ENCODE results near the gene TDRKH. TPM values are rescaled to one million over a fixed set of nuclear protein-coding genes. Genes with fewer than 3 reads are reported as not detected.

TDRKH gene
- total RNA-seq, 1 donor from 2014 or later: 4.7 TPM

- Histone ChIP-seq H3K27me3 (ENCODE audit: control insufficient read depth in 3 of 3, insufficient read depth in 3 of 3, low read length in 3 of 3) (peaks cover 0 to 5% (median 0%) of the 10 kb centered on the region in 3 donors), H3K27ac (ENCODE audit: low read depth, low read length) (no peak overlapping the region), H3K4me1 (ENCODE audit: control insufficient read depth in 3 of 3, insufficient read depth in 3 of 3, low read length in 3 of 3) (peaks cover 11 to 25% (median 15%) of the 10 kb centered on the region in 3 donors), H3K9ac (ENCODE audit: low read depth in 1 of 3, low read length in 3 of 3) (no peak overlapping the region), H3K4me3 (ENCODE audit: low read length in 3 of 3) (no peak overlapping the region), H3K36me3 (ENCODE audit: control insufficient read depth in 3 of 3, insufficient read depth in 3 of 3, low read length in 3 of 3) (peaks cover 46 to 59% (median 52%) of the 10 kb centered on the region in 3 donors), H3K9me3 (ENCODE audit: control insufficient read depth in 3 of 3, low read length in 3 of 3) (no peaks in the 10 kb centered on the region)
Observed at GRCh38 chr1:151815716-151816327, 25.5 kb upstream of the TDRKH start.

DNA sequence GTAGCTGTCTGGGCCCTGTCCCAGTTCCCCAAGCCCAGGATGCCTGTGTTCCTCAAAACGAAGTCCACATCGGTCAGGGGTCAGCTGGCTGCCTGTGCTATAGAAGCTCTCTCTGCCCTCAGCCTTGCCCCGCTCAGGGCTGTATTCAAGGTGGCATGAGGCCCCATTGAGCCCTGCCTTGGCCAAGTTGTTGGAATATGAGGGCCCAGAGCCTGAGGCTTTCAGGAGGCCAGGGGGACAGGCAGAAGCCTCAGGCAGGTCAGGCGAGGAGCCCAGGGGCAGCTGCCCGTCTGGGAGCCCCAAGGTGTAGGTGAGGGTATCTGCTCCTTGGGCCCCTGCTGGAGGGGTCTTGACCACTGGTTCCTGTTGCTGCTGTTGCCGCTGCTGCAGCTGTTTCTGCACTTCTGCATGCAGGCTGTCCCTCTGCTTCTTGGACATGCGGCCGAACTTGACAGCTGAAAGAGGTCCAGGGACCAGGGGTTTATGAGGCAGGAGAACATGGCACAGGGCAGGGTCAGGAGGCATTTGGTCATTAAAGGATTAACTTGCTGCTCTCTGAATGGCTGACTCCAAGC lies 24.8 kb upstream of the TDRKH start:
- Histone ChIP-seq H3K36me3 (ENCODE audit: control insufficient read depth in 3 of 3, insufficient read depth in 3 of 3, low read length in 3 of 3) (peaks cover 48 to 60% (median 55%) of the 10 kb centered on the region in 3 donors), H3K4me1 (ENCODE audit: control insufficient read depth in 3 of 3, insufficient read depth in 3 of 3, low read length in 3 of 3) (peaks cover 4 to 17% (median 7%) of the 10 kb centered on the region in 3 donors), H3K27me3 (ENCODE audit: control insufficient read depth in 3 of 3, insufficient read depth in 3 of 3, low read length in 3 of 3) (peaks cover 0 to 5% (median 0%) of the 10 kb centered on the region in 3 donors), H3K9me3 (ENCODE audit: control insufficient read depth in 3 of 3, low read length in 3 of 3) (no peaks in the 10 kb centered on the region), H3K4me3 (ENCODE audit: low read length in 3 of 3) (no peak overlapping the region), H3K9ac (ENCODE audit: low read depth in 1 of 3, low read length in 3 of 3) (peak overlapping the region in 1 of 3 donors; percentile 16), H3K27ac (ENCODE audit: low read depth, low read length) (no peak overlapping the region)

GRCh38 chr1:151814426-151814825 lies 24.1 kb upstream of the TDRKH start:
- no peak overlapping the region for H3K9ac ChIP-seq (ENCODE audit: low read depth in 1 of 3, low read length in 3 of 3)
- H3K27me3 ChIP-seq (ENCODE audit: control insufficient read depth in 3 of 3, insufficient read depth in 3 of 3, low read length in 3 of 3): peaks cover 0 to 5% (median 0%) of the 10 kb centered on the region in 3 donors
- H3K9me3 ChIP-seq (ENCODE audit: control insufficient read depth in 3 of 3, low read length in 3 of 3): no peaks in the 10 kb centered on the region
- peaks cover 48 to 58% (median 55%) of the 10 kb centered on the region in 3 donors for H3K36me3 ChIP-seq (ENCODE audit: control insufficient read depth in 3 of 3, insufficient read depth in 3 of 3, low read length in 3 of 3)
- no peak overlapping the region for H3K27ac ChIP-seq (ENCODE audit: low read depth, low read length)
- H3K4me3 ChIP-seq (ENCODE audit: low read length in 3 of 3): no peak overlapping the region
- peaks cover 0 to 11% (median 2%) of the 10 kb centered on the region in 3 donors for H3K4me1 ChIP-seq (ENCODE audit: control insufficient read depth in 3 of 3, insufficient read depth in 3 of 3, low read length in 3 of 3)

DNA sequence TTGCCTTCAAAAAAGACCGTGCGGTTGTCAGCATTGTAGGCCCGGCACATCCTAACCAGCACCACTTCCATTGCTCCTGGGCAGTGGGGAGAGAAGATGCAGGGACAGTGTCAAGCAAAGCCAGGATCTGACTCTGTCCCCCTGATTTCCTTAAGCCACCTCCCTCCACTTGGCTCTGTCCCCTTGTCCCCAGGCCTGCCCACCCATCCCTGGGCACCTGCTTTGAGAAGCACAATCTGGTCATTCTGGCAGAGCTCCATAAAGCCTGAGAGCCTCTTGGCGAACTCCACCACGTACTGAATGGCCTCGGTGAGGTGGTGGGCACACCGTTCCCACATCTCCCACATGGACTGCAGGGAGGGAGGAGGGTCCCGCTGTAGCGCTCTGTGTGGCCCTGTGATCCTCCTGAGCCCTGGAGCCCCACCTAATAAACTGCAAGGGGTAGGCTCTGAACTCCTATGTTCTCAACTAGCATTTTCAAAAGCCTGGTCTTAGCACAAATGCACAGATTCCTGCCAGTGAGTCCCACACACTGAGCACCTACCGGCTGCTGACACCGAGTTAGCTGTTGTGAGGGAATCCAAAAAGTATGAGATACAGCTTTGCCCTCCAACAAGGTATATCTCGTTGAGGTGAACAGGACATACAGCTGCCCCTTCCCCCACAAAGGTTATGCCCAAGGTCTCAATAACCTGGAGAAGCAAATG lies 23.1 kb upstream of the TDRKH start:
- Histone ChIP-seq H3K9me3 (ENCODE audit: control insufficient read depth in 3 of 3, low read length in 3 of 3) (no peaks in the 10 kb centered on the region), H3K27me3 (ENCODE audit: control insufficient read depth in 3 of 3, insufficient read depth in 3 of 3, low read length in 3 of 3) (peaks cover 0 to 5% (median 0%) of the 10 kb centered on the region in 3 donors), H3K4me3 (ENCODE audit: low read length in 3 of 3) (no peak overlapping the region), H3K36me3 (ENCODE audit: control insufficient read depth in 3 of 3, insufficient read depth in 3 of 3, low read length in 3 of 3) (peaks cover 52 to 62% (median 59%) of the 10 kb centered on the region in 3 donors), H3K27ac (ENCODE audit: low read depth, low read length) (no peak overlapping the region), H3K4me1 (ENCODE audit: control insufficient read depth in 3 of 3, insufficient read depth in 3 of 3, low read length in 3 of 3) (peaks cover 0 to 9% (median 0%) of the 10 kb centered on the region in 3 donors), H3K9ac (ENCODE audit: low read depth in 1 of 3, low read length in 3 of 3) (peak overlapping the region in 1 of 3 donors; percentile 25)

- H3K27me3 ChIP-seq (ENCODE audit: control insufficient read depth in 3 of 3, insufficient read depth in 3 of 3, low read length in 3 of 3): peaks cover 0 to 5% (median 0%) of the 10 kb centered on the region in 3 donors
- H3K4me3 ChIP-seq (ENCODE audit: low read length in 3 of 3): no peak overlapping the region
- H3K36me3 ChIP-seq (ENCODE audit: control insufficient read depth in 3 of 3, insufficient read depth in 3 of 3, low read length in 3 of 3): peaks cover 55 to 63% (median 56%) of the 10 kb centered on the region in 3 donors
- H3K9me3 ChIP-seq (ENCODE audit: control insufficient read depth in 3 of 3, low read length in 3 of 3): no peaks in the 10 kb centered on the region
- H3K9ac ChIP-seq (ENCODE audit: low read depth in 1 of 3, low read length in 3 of 3): no peak overlapping the region
- H3K27ac ChIP-seq (ENCODE audit: low read depth, low read length): no peak overlapping the region
- peaks cover 0 to 13% (median 0%) of the 10 kb centered on the region in 3 donors for H3K4me1 ChIP-seq (ENCODE audit: control insufficient read depth in 3 of 3, insufficient read depth in 3 of 3, low read length in 3 of 3)
Observed at GRCh38 chr1:151811181-151811580, 20.9 kb upstream of the TDRKH start.

DNA sequence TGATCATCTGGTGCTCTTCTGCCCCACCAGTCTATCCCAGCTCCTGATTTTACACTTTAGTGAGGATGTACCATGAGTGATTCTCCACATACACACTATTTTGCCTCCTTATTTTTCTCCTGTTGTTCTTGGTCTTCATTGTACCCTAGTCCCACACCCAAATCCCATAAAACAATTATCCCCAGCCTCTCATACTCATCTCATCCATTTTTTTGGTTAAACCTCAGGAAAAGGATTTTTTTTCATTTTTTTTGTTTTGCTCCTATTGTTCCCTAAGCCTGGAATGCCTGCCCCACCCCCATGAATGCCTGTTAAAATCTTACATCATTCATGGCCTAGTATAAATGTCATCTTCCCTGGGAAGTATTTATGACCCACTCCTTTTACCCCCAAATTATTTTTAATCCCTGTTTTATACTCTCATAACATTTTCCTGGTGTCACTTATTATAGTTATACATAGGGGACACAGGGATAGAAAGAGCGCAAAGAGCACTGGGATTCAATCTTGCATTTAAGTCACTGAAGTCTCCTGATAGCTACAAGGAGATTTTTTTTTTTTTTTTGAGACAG lies 19.8 kb upstream of the TDRKH start:
- Histone ChIP-seq H3K27me3 (ENCODE audit: control insufficient read depth in 3 of 3, insufficient read depth in 3 of 3, low read length in 3 of 3) (peaks cover 0 to 5% (median 0%) of the 10 kb centered on the region in 3 donors), H3K27ac (ENCODE audit: low read depth, low read length) (no peak overlapping the region), H3K4me3 (ENCODE audit: low read length in 3 of 3) (no peak overlapping the region), H3K9me3 (ENCODE audit: control insufficient read depth in 3 of 3, low read length in 3 of 3) (no peaks in the 10 kb centered on the region), H3K9ac (ENCODE audit: low read depth in 1 of 3, low read length in 3 of 3) (no peak overlapping the region), H3K4me1 (ENCODE audit: control insufficient read depth in 3 of 3, insufficient read depth in 3 of 3, low read length in 3 of 3) (peaks cover 0 to 13% (median 0%) of the 10 kb centered on the region in 3 donors), H3K36me3 (ENCODE audit: control insufficient read depth in 3 of 3, insufficient read depth in 3 of 3, low read length in 3 of 3) (peaks cover 48 to 53% (median 50%) of the 10 kb centered on the region in 3 donors)

DNA sequence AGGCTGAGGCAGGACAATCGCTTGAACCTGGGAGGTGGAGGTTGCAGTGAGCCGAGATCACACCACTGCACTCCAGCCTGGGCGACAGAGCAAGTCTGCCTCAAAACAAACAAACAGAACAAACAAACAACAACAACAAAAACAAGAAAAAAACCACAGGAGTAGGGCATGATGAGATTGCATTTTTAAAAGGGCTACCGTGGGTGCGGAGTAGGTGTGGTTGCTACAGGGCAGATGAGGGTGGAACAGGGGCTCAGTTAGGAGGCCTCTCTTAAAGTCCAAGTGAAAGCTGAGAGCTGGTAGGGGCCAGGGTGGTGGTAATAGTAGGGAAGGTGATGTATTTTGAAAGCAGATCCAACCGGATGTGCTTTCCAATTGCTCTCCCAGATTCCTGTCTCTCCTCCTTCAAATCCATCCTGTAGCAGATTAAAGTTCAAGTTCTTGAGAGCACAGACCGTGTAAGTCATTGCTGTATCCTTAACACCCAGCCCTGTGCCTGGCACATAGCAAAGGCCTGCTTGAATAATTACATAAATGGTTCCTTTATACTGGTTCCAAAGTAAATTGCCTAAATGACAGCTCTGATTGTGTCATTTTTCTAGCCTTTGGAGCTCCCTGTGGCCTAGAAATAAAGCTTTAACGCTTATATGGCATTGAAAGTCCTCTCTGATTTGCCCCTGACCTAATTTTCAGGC lies 19.1 kb upstream of the TDRKH start:
- no peak overlapping the region for H3K27ac ChIP-seq (ENCODE audit: low read depth, low read length)
- peaks cover 0 to 13% (median 0%) of the 10 kb centered on the region in 3 donors for H3K4me1 ChIP-seq (ENCODE audit: control insufficient read depth in 3 of 3, insufficient read depth in 3 of 3, low read length in 3 of 3)
- H3K36me3 ChIP-seq (ENCODE audit: control insufficient read depth in 3 of 3, insufficient read depth in 3 of 3, low read length in 3 of 3): peaks cover 42 to 47% (median 44%) of the 10 kb centered on the region in 3 donors
- no peaks in the 10 kb centered on the region for H3K27me3 ChIP-seq (ENCODE audit: control insufficient read depth in 3 of 3, insufficient read depth in 3 of 3, low read length in 3 of 3)
- no peaks in the 10 kb centered on the region for H3K9me3 ChIP-seq (ENCODE audit: control insufficient read depth in 3 of 3, low read length in 3 of 3)
- H3K9ac ChIP-seq (ENCODE audit: low read depth in 1 of 3, low read length in 3 of 3): no peak overlapping the region
- H3K4me3 ChIP-seq (ENCODE audit: low read length in 3 of 3): no peak overlapping the region

- Histone ChIP-seq H3K9ac (ENCODE audit: low read depth in 1 of 3, low read length in 3 of 3) (no peak overlapping the region), H3K9me3 (ENCODE audit: control insufficient read depth in 3 of 3, low read length in 3 of 3) (no peaks in the 10 kb centered on the region), H3K36me3 (ENCODE audit: control insufficient read depth in 3 of 3, insufficient read depth in 3 of 3, low read length in 3 of 3) (peaks cover 28 to 34% (median 30%) of the 10 kb centered on the region in 3 donors), H3K4me1 (ENCODE audit: control insufficient read depth in 3 of 3, insufficient read depth in 3 of 3, low read length in 3 of 3) (peaks cover 0 to 22% (median 9%) of the 10 kb centered on the region in 3 donors), H3K4me3 (ENCODE audit: low read length in 3 of 3) (no peak overlapping the region), H3K27ac (ENCODE audit: low read depth, low read length) (no peak overlapping the region), H3K27me3 (ENCODE audit: control insufficient read depth in 3 of 3, insufficient read depth in 3 of 3, low read length in 3 of 3) (no peaks in the 10 kb centered on the region)
Observed at GRCh38 chr1:151807766-151808165, 17.5 kb upstream of the TDRKH start.

GRCh38 chr1:151807131-151807530 lies 16.8 kb upstream of the TDRKH start:
- no peak overlapping the region for H3K4me3 ChIP-seq (ENCODE audit: low read length in 3 of 3)
- H3K27ac ChIP-seq (ENCODE audit: low read depth, low read length): no peak overlapping the region
- no peaks in the 10 kb centered on the region for H3K9me3 ChIP-seq (ENCODE audit: control insufficient read depth in 3 of 3, low read length in 3 of 3)
- no peak overlapping the region for H3K9ac ChIP-seq (ENCODE audit: low read depth in 1 of 3, low read length in 3 of 3)
- no peaks in the 10 kb centered on the region for H3K27me3 ChIP-seq (ENCODE audit: control insufficient read depth in 3 of 3, insufficient read depth in 3 of 3, low read length in 3 of 3)
- peaks cover 0 to 28% (median 14%) of the 10 kb centered on the region in 3 donors for H3K4me1 ChIP-seq (ENCODE audit: control insufficient read depth in 3 of 3, insufficient read depth in 3 of 3, low read length in 3 of 3)
- peaks cover 22 to 31% (median 30%) of the 10 kb centered on the region in 3 donors for H3K36me3 ChIP-seq (ENCODE audit: control insufficient read depth in 3 of 3, insufficient read depth in 3 of 3, low read length in 3 of 3)

All from skeletal muscle tissue (tissue), 4 donors.